Measurements from ENCODE around the gene PAPPA. TPM values are rescaled to one million over a fixed set of nuclear protein-coding genes. Genes with fewer than 3 reads are reported as not detected.

The PAPPA gene
- polyA plus RNA-seq, 1 donor from 2014 or later: 0.41 TPM

DNA sequence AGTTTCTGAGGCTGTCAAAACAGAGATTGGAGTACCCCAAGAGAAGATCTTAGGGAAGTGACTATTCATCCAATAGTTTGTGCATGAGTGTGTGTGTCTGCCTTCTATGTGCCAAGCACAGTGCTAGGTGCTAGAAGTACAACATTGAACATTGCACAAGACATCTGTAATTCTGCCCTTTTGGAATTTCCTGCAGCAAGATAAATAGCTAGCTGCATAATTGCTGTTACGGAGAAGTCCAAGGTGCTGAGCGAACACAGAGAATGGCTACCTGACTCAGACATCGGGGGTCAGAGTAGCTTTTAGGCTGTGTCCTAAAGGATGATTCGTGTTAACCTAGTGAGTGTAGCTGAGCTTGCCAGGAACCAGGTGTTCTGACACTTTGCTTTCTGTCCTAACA is 44.8 kb downstream of the PAPPA start:
- Histone ChIP-seq H3K27me3 (ENCODE audit: insufficient read depth, low read depth, low read length) (no peaks in the 10 kb centered on the region), H3K9me2 (ENCODE audit: insufficient read depth, low read length) (no peaks in the 10 kb centered on the region), H3K4me2 (ENCODE audit: low read length) (no peak overlapping the region), H2AFZ (ENCODE audit: low read depth, low read length) (no peak overlapping the region), H3K9ac (ENCODE audit: low read length) (no peak overlapping the region), H3K9me3 (ENCODE audit: low read length) (no peaks in the 10 kb centered on the region), H3K79me2 (replicated peaks; ENCODE audit: insufficient read depth, low read length) (no peaks in the 10 kb centered on the region), H3F3A (ENCODE audit: insufficient read depth, low read length, poor library complexity, severe bottlenecking) (no peaks in the 10 kb centered on the region), H4K20me1 (ENCODE audit: insufficient read depth) (no peaks in the 10 kb centered on the region), H3K36me3 (ENCODE audit: insufficient read depth, low read length) (no peaks in the 10 kb centered on the region), H3K4me3 (ENCODE audit: low read length) (no peak overlapping the region), H3K27ac (ENCODE audit: low read length) (no peak overlapping the region)
- no peak for TF ChIP-seq EZH2 (IDR thresholded peaks at IDR 0.05; ENCODE audit: borderline replicate concordance, insufficient read depth, low read length, poor library complexity, severe bottlenecking)
- TF ChIP-seq, protein P1, sequence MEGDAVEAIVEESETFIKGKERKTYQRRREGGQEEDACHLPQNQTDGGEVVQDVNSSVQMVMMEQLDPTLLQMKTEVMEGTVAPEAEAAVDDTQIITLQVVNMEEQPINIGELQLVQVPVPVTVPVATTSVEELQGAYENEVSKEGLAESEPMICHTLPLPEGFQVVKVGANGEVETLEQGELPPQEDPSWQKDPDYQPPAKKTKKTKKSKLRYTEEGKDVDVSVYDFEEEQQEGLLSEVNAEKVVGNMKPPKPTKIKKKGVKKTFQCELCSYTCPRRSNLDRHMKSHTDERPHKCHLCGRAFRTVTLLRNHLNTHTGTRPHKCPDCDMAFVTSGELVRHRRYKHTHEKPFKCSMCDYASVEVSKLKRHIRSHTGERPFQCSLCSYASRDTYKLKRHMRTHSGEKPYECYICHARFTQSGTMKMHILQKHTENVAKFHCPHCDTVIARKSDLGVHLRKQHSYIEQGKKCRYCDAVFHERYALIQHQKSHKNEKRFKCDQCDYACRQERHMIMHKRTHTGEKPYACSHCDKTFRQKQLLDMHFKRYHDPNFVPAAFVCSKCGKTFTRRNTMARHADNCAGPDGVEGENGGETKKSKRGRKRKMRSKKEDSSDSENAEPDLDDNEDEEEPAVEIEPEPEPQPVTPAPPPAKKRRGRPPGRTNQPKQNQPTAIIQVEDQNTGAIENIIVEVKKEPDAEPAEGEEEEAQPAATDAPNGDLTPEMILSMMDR (IDR thresholded peaks at IDR 0.05; ENCODE audit: poor library complexity, severe bottlenecking): no peak
- TF ChIP-seq POLR2AphosphoS5 (IDR thresholded peaks at IDR 0.05): no peak
- TF ChIP-seq, protein P2, sequence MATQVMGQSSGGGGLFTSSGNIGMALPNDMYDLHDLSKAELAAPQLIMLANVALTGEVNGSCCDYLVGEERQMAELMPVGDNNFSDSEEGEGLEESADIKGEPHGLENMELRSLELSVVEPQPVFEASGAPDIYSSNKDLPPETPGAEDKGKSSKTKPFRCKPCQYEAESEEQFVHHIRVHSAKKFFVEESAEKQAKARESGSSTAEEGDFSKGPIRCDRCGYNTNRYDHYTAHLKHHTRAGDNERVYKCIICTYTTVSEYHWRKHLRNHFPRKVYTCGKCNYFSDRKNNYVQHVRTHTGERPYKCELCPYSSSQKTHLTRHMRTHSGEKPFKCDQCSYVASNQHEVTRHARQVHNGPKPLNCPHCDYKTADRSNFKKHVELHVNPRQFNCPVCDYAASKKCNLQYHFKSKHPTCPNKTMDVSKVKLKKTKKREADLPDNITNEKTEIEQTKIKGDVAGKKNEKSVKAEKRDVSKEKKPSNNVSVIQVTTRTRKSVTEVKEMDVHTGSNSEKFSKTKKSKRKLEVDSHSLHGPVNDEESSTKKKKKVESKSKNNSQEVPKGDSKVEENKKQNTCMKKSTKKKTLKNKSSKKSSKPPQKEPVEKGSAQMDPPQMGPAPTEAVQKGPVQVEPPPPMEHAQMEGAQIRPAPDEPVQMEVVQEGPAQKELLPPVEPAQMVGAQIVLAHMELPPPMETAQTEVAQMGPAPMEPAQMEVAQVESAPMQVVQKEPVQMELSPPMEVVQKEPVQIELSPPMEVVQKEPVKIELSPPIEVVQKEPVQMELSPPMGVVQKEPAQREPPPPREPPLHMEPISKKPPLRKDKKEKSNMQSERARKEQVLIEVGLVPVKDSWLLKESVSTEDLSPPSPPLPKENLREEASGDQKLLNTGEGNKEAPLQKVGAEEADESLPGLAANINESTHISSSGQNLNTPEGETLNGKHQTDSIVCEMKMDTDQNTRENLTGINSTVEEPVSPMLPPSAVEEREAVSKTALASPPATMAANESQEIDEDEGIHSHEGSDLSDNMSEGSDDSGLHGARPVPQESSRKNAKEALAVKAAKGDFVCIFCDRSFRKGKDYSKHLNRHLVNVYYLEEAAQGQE (IDR thresholded peaks at IDR 0.05; ENCODE audit: borderline replicate concordance): no peak
- TF ChIP-seq RAD21 (conservative IDR thresholded peaks at IDR 0.05): no peak
- no peak for TF ChIP-seq MXI1 (conservative IDR thresholded peaks at IDR 0.05; ENCODE audit: poor library complexity, severe bottlenecking)
- no peak for TF ChIP-seq TAF1 (IDR thresholded peaks at IDR 0.05; ENCODE audit: low read depth)
- TF ChIP-seq EP300 (conservative IDR thresholded peaks at IDR 0.05; ENCODE audit: poor library complexity, severe bottlenecking): no peak
- TF ChIP-seq SMC3 (conservative IDR thresholded peaks at IDR 0.05; ENCODE audit: poor library complexity): no peak

DNA sequence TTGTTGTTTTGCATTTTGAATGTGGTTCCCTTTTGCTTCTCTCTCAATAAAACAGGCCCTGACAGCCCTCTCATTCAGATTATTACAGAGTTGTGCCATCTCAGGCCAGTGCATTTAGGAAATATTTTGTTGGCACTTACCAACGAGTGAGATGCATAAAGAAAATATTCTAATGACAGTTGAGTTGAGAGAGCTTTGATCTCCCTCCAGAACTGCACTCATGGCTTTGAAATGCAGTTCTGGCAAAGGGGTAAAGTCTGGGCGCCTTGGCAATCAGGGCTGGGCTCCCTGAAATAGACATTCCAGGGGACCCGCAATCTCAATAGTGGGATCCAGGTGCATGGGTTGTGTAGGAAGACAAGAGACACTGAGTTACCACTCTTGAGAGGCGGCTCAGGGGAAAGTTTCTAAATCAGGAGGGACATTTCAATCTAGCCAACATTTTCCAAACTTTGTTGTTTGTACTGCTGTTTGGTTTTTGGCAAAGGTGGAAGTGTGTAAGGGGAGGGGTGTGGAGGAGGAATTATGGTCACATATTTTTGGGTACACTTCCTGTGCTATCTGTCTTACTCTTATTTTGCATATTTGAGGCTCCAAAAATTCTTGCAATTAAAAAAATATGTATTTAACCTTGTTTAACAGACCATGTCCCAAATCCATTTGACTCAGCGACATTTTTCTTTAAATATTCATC is 48.8 kb downstream of the PAPPA start:
- H3K4me2 ChIP-seq (ENCODE audit: low read length): no peak overlapping the region
- no peaks in the 10 kb centered on the region for H3K9me2 ChIP-seq (ENCODE audit: insufficient read depth, low read length)
- H3K9ac ChIP-seq (ENCODE audit: low read length): no peak overlapping the region
- H3K9me3 ChIP-seq (ENCODE audit: low read length): no peaks in the 10 kb centered on the region
- no peaks in the 10 kb centered on the region for H3K27me3 ChIP-seq (ENCODE audit: insufficient read depth, low read depth, low read length)
- no peaks in the 10 kb centered on the region for H3F3A ChIP-seq (ENCODE audit: insufficient read depth, low read length, poor library complexity, severe bottlenecking)
- H3K36me3 ChIP-seq (ENCODE audit: insufficient read depth, low read length): no peaks in the 10 kb centered on the region
- TF ChIP-seq EP300 (conservative IDR thresholded peaks at IDR 0.05; ENCODE audit: poor library complexity, severe bottlenecking) (no peak), POLR2AphosphoS5 (IDR thresholded peaks at IDR 0.05) (no peak), SMC3 (conservative IDR thresholded peaks at IDR 0.05; ENCODE audit: poor library complexity) (no peak), RAD21 (conservative IDR thresholded peaks at IDR 0.05) (no peak), EZH2 (IDR thresholded peaks at IDR 0.05; ENCODE audit: borderline replicate concordance, insufficient read depth, low read length, poor library complexity, severe bottlenecking) (no peak), MXI1 (conservative IDR thresholded peaks at IDR 0.05; ENCODE audit: poor library complexity, severe bottlenecking) (no peak), TAF1 (IDR thresholded peaks at IDR 0.05; ENCODE audit: low read depth) (no peak)
- TF ChIP-seq, protein P2 (IDR thresholded peaks at IDR 0.05; ENCODE audit: borderline replicate concordance): no peak
- TF ChIP-seq, protein P1 (IDR thresholded peaks at IDR 0.05; ENCODE audit: poor library complexity, severe bottlenecking): no peak
- no peak overlapping the region for H3K27ac ChIP-seq (ENCODE audit: low read length)
- H3K4me3 ChIP-seq (ENCODE audit: low read length): no peak overlapping the region
- no peak overlapping the region for H2AFZ ChIP-seq (ENCODE audit: low read depth, low read length)
- H4K20me1 ChIP-seq (ENCODE audit: insufficient read depth): no peaks in the 10 kb centered on the region
- no peaks in the 10 kb centered on the region for H3K79me2 ChIP-seq (replicated peaks; ENCODE audit: insufficient read depth, low read length)
